ENCODE results near the gene FGF4.
"Not testable (repeated sequence)": the region's sequence is repeated elsewhere in the genome, so short reads cannot be mapped to it uniquely, and the experiment has no call there.

FGF4 gene

GRCh38 chr11:69770540-69770939 lies 4.6 kb downstream of the FGF4 start:
- DNase-seq, result no peak

GRCh38 chr11:69765498-69765995 lies 9.6 kb downstream of the FGF4 start:
- DNase-seq, result no peak

GRCh38 chr11:69764918-69765317 lies 10.2 kb downstream of the FGF4 start:
- DNase-seq, result not testable (repeated sequence)

- no peak for DNase-seq
Measured at GRCh38 chr11:69760319-69760718, 14.8 kb downstream of the FGF4 start.

- DNase-seq, result no peak
Measured at GRCh38 chr11:69752890-69753289, 22.3 kb downstream of the FGF4 start.

- DNase-seq, result no peak
Measured at GRCh38 chr11:69750875-69751597, 24.1 kb downstream of the FGF4 start.

DNA sequence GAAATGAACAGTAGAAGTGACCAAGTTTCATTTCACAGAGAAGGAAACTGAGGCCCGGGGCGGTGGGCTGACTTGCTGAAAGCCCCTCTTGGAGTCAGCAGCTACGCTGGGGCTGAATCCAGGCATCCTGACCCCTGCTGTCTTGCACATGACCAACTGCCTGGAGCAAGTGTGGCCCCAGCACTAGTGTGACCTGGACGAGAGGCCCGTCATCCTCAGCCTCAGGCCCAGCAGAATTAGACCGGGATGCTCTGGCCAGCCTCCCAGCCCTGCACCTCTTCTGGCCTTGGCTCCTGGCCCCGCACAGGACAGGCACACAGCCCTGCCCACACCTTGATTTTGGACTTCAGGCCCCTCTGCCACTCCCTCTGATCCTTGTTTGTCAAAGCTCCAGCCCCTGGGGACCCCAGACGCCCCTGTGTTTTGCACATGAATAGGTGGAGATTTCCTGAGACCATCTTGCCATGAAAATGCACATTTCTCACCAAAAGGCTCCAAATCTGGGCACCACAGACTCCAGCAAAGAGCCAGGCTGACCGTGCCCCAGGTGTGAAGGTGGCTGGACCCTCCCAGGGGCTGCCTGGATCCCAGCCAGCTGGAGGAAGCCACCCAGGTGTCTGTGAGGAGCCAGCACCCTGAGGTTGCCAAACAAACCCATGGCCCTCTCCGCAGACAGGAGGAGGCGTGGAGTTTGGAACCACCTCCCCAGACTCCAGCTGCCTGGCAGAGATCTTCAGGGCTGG lies 24.9 kb downstream of the FGF4 start:
- no peak for DNase-seq

GRCh38 chr11:69748637-69749036 lies 26.5 kb downstream of the FGF4 start:
- no peak for DNase-seq

DNA sequence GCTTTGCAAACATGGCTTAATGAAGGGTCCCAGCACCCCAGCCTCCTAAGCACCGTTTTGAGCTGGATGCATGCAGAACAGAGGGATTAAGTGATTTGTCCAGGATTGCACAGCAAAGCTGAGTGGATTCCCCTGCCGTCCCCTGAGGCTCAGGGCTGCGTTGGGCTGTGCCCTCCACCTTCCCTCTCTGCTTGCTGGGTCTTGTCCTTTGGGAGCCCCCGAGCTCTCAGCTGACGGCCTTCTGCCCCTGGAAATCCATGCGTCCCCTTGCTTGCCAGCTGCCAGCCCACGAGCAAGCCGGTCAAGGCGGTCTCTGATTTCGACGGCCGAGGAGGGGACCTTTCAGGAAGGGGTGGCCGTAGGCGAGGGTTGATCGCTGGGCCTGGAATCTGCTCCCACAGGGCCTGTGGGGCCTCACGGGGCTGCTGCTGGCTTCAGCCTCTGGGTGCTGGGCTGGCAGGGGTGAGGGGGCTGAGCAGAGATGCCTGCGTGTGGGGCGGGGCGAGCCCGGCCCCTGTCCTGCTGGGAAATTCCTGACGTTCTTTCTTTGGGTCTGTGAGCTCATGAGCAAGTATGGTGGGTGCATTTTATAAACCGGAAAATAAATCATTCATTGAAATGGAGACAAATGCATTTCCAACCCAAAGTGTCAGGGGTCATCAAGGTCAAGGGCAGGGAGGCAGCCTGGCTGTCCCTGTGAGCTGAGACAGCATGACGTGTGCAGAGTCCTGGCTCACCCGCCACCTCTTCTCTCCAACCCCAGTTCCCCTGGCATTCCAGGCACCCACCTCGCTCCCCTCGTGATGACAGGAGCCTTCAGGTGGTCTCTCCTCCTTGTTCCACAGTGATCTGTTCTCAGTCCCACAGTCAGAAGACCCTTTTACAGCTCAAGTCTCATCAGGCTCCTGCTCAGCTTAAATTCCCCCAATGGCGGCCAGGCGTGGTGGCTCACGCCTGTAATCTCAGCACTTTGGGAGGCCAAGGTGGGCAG lies 28.1 kb downstream of the FGF4 start:
- DNase-seq, result no peak

DNA sequence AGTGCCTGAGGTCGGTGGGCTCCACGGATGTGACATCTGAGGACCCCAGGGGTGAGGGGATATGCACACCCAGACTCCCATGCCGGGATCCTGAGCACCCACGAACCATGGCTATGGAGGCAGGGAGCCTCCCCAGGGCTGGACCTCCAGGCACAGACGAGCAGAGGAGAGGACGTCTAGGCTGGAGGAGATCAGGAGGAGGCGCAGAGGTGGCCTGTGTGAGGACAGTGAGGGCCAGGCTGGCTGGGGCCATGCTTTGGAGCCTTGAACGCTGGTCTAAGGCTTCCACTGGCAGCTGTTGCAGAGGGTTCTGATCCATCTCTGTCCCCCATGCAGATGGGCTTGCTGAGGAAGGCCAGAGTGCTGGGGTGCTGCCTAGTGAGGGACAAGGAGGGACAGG lies 29.0 kb downstream of the FGF4 start:
- DNase-seq, result no peak

DNA sequence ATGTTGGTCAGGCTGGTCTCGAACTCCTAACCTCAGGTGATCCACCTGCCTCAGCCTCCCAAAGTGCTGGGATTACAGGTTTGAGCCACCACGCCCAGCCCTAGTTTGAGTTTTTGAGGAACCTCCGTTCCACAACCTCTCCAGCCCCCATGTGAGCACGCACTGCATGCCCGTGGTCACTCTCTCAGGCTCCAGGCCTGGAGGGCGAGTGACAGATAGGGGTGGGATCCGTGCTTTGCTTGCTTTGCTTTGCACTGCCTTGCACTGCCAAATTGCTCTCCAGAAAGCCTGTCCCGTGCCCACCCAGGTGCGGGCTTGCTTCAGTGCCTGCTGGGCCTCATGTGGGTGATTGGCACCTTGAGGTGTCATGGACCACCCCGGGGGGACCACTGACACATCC lies 29.9 kb downstream of the FGF4 start:
- DNase-seq, result no peak

DNA sequence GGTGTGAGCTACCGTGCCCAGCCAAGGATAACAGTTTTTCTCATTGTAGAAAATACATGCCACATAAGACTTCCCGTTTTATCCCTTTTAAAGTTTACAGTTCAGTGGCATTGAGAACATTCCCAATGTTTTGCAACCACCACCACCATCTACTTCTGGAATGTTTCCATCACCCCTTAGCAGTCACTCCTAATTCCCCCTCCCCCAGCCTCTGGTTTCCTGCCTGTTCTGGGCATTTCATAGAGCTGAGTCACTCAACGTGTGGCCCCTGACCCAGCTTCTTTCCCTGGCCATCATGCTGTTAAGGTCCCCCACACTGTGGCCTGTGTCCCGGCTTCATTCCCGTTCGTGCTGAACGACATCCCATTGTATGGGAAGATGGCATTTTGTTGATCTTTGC lies 30.7 kb downstream of the FGF4 start:
- DNase-seq, result no peak

DNA sequence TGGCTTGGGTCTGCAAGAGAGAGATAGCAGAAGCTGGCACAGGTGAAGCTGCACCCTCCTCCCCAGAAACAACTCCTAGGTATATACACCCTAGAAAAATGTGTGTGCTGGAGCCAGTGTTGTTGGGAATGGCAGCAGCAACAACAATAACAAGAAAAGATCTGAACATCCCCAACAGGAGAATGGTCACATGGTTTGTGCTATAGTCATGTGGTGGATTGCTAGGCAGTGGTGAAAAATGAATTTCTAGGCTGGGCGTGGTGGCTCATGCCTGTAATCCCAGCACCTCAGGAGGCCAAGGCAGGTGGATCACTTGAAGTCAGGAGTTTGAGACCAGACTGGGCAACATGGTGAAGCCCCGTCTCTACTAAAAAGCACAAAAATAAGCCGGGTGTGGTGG lies 40.3 kb downstream of the FGF4 start:
- no peak for DNase-seq

GRCh38 chr11:69734367-69734766 lies 40.8 kb downstream of the FGF4 start:
- no peak for DNase-seq

GRCh38 chr11:69732910-69733309 lies 42.2 kb downstream of the FGF4 start:
- no peak for DNase-seq

DNA sequence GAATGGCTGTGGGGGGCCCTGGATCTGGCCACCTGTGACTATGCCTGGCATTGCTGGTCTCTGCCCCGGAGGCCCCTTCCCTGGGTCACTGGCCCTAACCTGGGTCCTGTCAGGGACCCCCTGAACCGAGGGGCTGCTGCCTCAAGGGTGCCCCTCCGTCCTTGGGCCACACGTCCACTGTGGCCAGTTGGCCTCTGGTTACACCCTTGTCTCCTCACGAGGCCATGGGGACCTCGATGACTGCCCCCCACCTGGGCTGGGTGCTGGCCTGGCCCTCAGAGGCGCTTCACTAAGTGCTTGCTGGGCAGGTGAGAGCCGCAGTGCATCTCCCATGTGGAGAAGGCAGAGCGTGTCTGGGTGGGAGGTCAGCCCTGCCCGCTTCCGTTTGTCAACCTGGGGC lies 44.0 kb downstream of the FGF4 start:
- no peak for DNase-seq

GRCh38 chr11:69730500-69730899 lies 44.6 kb downstream of the FGF4 start:
- DNase-seq, result no peak

DNA sequence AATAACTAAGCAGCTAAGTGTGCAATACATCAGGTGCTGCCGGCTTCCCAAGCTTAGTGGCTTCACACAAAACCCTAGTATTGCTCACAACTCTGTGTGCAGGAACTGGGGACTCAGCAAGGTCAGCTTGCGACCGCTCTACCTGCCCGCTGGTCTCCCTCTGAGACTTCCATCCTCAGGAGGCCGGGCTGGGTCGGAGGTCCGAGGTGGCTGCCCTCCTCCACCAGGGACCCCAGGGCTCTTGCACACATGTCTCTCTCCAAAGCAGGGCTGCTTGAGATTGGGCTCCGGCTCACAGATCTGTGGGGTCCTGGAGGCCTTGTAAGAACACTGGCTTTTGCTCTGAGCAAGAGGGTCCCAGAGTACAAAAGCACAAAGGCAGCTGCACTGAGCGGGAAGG lies 45.9 kb downstream of the FGF4 start:
- DNase-seq, result no peak

GRCh38 chr11:69727266-69727665 lies 47.9 kb downstream of the FGF4 start:
- DNase-seq, result no peak

DNA sequence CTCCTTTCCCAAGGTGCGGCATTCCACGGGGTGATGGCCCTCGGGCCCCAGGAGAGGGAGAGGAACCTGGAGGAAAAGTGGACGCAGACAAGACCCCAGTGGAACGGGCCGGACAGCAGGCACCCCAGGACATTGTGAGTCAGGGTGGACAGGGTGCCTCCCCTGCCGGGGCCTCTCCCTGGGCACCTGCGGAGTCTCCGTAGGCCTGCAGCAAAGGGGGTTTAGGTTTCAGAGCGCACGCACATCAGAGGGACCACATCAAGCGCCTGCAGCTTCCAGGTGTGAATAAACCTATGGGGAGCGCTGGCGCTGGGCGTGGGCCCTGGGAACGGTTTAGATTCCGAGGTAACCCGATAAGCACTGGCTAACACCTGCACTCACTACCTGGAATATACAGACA lies 48.7 kb downstream of the FGF4 start:
- DNase-seq, result no peak

DNA sequence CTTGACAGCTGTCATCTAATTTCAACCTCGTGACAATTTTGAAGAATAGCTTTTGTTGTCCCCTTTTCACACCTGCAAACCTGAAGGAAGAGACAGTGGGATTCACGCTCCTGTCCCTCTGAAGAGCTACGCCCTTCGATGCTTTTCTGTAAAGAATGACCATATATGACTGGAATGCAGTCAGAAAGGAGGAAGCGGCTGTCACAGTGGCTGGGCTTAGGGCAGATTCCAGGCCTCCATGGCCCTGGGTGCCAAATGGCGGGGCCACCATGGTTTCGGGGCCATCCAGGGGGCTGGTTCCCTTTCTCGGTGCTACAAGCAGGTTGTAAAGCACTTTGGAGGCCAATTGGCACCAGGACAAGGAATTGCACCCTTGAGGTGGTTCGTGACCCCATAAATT lies 49.1 kb downstream of the FGF4 start:
- DNase-seq, result no peak

DNA sequence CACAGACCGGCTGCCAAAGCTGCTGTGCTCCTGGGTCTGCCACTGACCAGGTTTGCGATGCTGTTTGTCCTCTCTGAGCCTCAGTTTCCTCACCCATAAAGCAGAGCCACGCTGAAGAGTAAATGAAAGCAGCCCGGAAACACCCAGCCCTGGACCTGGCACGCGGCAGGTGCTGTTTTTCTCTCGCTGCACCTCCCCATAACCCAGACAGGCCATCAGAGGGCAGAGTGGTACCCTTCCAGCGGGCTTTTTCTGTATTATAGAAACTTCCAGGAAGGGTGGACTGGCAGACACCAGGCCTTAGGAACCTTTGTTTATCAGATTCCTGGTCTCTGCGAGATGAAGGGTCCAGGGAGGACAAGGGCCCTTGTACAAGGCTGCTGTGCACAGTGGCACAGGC lies 53.4 kb downstream of the FGF4 start:
- DNase-seq, result no peak

GRCh38 chr11:69721106-69721505 lies 54.0 kb downstream of the FGF4 start:
- DNase-seq, result no peak
